ENCODE measurements around the gene RALGDS. TPM values are rescaled to one million over a fixed set of nuclear protein-coding genes. Genes with fewer than 3 reads are reported as not detected.

The RALGDS gene
- total and polyA plus RNA-seq, 7 experiments from 2014 or later: 17.8 to 123 (median 76.9) TPM

- H3K27me3 Mint-ChIP-seq: no peaks in the 10 kb centered on the region
- H3K36me3 Mint-ChIP-seq: peaks cover 0 to 3% (median 0%) of the 10 kb centered on the region in 5 donors
- ChIA-PET POLR2A (interaction anchor here (1.1 to 5.6 kb wide), 8 partner anchors 12 to 117 kb away, joined by 3 to 48 read pairs (median 6); partner anchors contain the start of gene GTF3C5), CTCF (interaction anchor here (0.5 to 9.9 kb wide), 13 partner anchors 11 to 357 kb away, joined by 3 to 161 read pairs (median 5); no protein-coding TSS in a partner anchor)
- H3K4me3 Mint-ChIP-seq: peak overlapping the region; percentile 86 to 97 (median 94)
- ATAC-seq (peak; percentile 53), DNase-seq (peak; percentile 81 to 89 (median 85))
- peak overlapping the region; percentile 87 to 100 (median 97) for H3K27ac Mint-ChIP-seq
- H3K27me3 ChIP-seq (ENCODE audit: control insufficient read depth in 2 of 2, insufficient read depth in 2 of 2, low read length in 2 of 2): no peaks in the 10 kb centered on the region
- intact Hi-C loops (cut with micrococcal nuclease): loop anchor here (1.0 to 10.0 kb wide), 14 partner anchors 15 to 1017 kb away; partner anchors contain the start of genes BRD3 (in 1 of the 2), GTF3C5 (in 1 of the 2), RALGDS (in 1 of the 2) and RNU6ATAC (in 1 of the 2)
- no peaks in the 10 kb centered on the region for H3K9me3 Mint-ChIP-seq
- H3K9me3 ChIP-seq (ENCODE audit: control insufficient read depth in 2 of 3, low read length in 3 of 3): no peaks in the 10 kb centered on the region
- H3K4me3 ChIP-seq (ENCODE audit: low read length): peak overlapping the region; percentile 91
- peaks cover 14 to 60% (median 49%) of the 10 kb centered on the region in 7 donors for H3K4me1 Mint-ChIP-seq
- H3K27ac ChIP-seq (ENCODE audit: low read depth, low read length): peak overlapping the region; percentile 97
- no peaks in the 10 kb centered on the region for H3K36me3 ChIP-seq (ENCODE audit: control insufficient read depth in 2 of 3, insufficient read depth in 3 of 3, low read length in 3 of 3)
- H3K4me1 ChIP-seq (ENCODE audit: control insufficient read depth in 2 of 2, insufficient read depth in 2 of 2, low read length in 2 of 2): peaks cover 41 to 49% of the 10 kb centered on the region in 2 donors
Measured at GRCh38 chr9:133147412-133148198, 26.6 kb upstream of the RALGDS start.

DNA sequence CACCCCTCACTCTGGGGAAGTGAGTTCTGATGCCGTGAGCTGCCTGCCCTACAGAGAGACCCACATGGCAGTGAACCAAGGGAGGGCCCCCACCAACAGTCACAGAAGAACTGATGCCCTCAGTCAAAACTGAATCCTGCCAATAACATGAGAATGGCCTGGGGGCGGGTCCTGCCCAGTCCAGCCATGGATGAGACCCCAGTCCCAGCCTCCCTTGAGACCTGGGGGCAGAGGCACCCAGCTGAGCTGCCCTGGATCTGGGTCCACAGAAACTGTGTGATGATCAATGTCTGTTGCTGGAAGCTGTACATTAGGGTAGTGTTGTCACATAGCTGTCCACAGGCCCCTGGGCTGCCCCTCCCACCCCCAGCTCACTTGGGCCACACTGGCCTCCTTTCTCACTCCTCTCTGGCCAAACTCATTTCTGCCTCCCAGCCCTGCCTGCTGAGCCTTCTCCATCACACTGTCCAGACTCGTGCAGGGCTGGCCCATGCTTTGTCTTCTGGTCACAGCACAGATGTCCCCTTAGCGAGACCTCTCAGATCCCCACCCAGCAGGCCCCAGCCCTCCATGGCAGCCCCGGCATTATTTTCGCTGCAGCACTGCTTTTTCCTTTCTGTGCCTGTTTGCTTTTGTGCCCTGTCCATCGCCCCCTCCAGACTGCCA lies 25.8 kb upstream of the RALGDS start:
- intact Hi-C loops (cut with micrococcal nuclease): loop anchor here (1.0 to 10.0 kb wide), 10 partner anchors 106 to 1018 kb away; partner anchors contain the start of genes RNU6ATAC (in 1 of the 2), SETX (in 1 of the 2), SURF1 (in 1 of the 2) and SURF2 (in 1 of the 2)
- no peak for ATAC-seq

DNA sequence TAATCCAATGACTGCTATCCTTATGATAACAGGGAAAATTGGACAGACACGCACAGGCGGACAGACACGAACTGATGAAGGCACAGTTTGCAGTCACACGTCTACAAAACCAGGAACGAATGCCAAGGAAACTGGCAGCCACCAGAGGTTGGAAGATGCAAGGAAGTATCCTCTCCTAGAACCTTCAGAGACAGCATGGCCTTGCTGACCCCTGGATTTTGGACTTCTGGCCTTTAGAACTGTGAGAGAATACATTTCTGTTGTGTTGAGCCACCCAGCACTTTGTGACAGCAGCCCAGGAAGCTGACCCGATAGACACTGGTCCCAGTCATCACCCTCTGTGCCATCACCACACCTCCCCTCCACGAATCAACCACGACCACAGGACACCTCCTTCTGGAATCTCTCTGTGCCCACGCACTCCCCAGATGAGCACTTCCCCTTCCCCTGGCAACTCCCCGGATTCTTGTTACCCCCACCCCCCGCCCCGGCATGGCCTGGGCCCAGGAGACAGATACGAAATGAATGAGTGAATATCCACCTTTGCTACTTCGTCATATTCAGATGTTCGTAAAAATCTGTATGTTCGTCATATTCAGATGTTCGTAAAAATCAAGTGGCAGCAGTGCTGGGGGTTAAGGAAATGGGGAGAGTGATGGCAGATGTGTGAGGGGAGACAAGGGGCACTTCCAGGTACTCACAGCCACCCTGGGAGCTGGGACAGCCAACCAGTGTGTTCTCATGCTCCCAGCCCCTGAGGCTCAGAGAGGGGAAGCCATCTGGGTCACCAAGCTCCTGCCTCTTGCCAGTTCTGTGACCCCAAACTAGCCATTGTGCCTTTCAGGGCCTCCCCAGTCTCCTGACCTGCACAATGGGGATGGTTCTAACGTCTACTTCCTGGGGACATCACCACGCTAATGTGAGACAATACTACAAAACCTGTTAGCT lies 24.1 kb upstream of the RALGDS start:
- Mint-ChIP-seq H3K9me3 (no peaks in the 10 kb centered on the region), H3K4me1 (peaks cover 28 to 74% (median 65%) of the 10 kb centered on the region in 7 donors), H3K36me3 (peaks cover 0 to 3% (median 0%) of the 10 kb centered on the region in 5 donors), H3K27ac (peak overlapping the region; percentile 74 to 100 (median 92)), H3K27me3 (no peaks in the 10 kb centered on the region), H3K4me3 (peak overlapping the region; percentile 33 to 88 (median 84))
- Histone ChIP-seq H3K36me3 (ENCODE audit: control insufficient read depth in 2 of 3, insufficient read depth in 3 of 3, low read length in 3 of 3) (no peaks in the 10 kb centered on the region), H3K27ac (ENCODE audit: low read depth, low read length) (peak overlapping the region; percentile 61), H3K9me3 (ENCODE audit: control insufficient read depth in 2 of 3, low read length in 3 of 3) (no peaks in the 10 kb centered on the region), H3K4me3 (ENCODE audit: low read length) (peak overlapping the region; percentile 34), H3K4me1 (ENCODE audit: control insufficient read depth in 2 of 2, insufficient read depth in 2 of 2, low read length in 2 of 2) (peaks cover 54 to 71% of the 10 kb centered on the region in 2 donors), H3K27me3 (ENCODE audit: control insufficient read depth in 2 of 2, insufficient read depth in 2 of 2, low read length in 2 of 2) (no peaks in the 10 kb centered on the region)
- ATAC-seq: no peak
- DNase-seq: no peak
- ChIA-PET CTCF (interaction anchor here (1.0 to 9.9 kb wide), 14 partner anchors 11 to 123 kb away, joined by 3 to 161 read pairs (median 10); partner anchors contain the start of gene GTF3C5), POLR2A (interaction anchor here (0.6 to 5.6 kb wide), 13 partner anchors 12 to 114 kb away, joined by 3 to 65 read pairs (median 6); partner anchors contain the start of gene GTF3C5)
- intact Hi-C loops (cut with micrococcal nuclease): loop anchor here (1.0 to 10.0 kb wide), 10 partner anchors 12 to 1020 kb away; partner anchors contain the start of genes RALGDS (in 2 of the 2), RNU6ATAC (in 1 of the 2), SETX (in 1 of the 2) and SURF1 (in 1 of the 2)

More for the DNA sequence above, 25.8 kb upstream of the RALGDS start:
- Histone ChIP-seq H3K4me3 (ENCODE audit: low read length) (no peak overlapping the region), H3K36me3 (ENCODE audit: control insufficient read depth in 2 of 3, insufficient read depth in 3 of 3, low read length in 3 of 3) (no peaks in the 10 kb centered on the region), H3K4me1 (ENCODE audit: control insufficient read depth in 2 of 2, insufficient read depth in 2 of 2, low read length in 2 of 2) (peaks cover 48 to 57% of the 10 kb centered on the region in 2 donors), H3K27ac (ENCODE audit: low read depth, low read length) (peak overlapping the region; percentile 97), H3K27me3 (ENCODE audit: control insufficient read depth in 2 of 2, insufficient read depth in 2 of 2, low read length in 2 of 2) (no peaks in the 10 kb centered on the region), H3K9me3 (ENCODE audit: control insufficient read depth in 2 of 3, low read length in 3 of 3) (no peaks in the 10 kb centered on the region)
- H3K27ac Mint-ChIP-seq: peak overlapping the region; percentile 87 to 100 (median 97)
- H3K4me3 Mint-ChIP-seq: peak overlapping the region in 8 of 10 donors; percentile 17 to 97 (median 93)
- no peaks in the 10 kb centered on the region for H3K27me3 Mint-ChIP-seq
- no peaks in the 10 kb centered on the region for H3K9me3 Mint-ChIP-seq
- peaks cover 21 to 67% (median 56%) of the 10 kb centered on the region in 7 donors for H3K4me1 Mint-ChIP-seq
- CTCF ChIA-PET: interaction anchor here (0.5 to 9.9 kb wide), 10 partner anchors 11 to 358 kb away, joined by 3 to 161 read pairs (median 5); no protein-coding TSS in a partner anchor
- POLR2A ChIA-PET: interaction anchor here (1.1 to 5.6 kb wide), 7 partner anchors 12 to 116 kb away, joined by 3 to 48 read pairs (median 7); partner anchors contain the start of gene GTF3C5
- peaks cover 0 to 3% (median 0%) of the 10 kb centered on the region in 5 donors for H3K36me3 Mint-ChIP-seq
- no peak for DNase-seq

DNA sequence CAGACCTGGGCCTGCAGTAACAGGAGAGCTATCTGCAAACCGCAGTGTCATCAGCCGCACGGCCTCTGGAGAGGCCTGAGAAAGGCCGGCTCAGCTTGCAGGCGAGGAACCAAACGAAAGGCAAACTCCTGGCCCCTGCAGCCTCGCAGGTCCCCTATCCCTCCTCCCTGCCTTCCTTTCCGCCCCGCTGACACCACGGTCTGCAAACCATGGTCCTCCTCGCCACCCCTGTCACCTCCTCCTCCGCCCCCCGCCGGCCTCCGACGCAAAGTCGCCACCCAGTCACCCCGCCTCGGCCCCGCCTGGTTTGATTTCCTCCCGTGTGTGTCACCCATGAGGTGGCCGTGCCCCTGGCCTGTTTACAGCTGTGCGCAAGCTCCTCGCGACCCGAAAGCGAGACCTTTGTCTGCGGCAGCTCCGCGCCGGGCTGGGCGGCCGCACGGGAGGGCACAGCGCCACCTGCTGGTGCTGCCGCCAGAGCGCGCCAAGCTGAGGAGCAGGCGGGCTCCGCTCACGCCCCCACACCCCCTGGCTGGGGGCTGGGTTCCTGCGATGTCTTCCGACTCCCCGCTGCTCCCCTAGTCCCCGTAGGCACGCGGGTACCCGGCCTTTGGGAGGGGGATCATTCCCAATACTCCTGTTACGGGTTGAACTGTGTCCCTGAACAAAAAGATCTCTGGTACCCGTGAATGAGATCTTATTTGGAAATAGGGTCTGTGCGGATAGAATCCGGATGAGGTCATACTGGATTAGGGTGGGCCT lies 23.3 kb upstream of the RALGDS start:
- Mint-ChIP-seq H3K36me3 (peaks cover 0 to 3% (median 0%) of the 10 kb centered on the region in 5 donors), H3K9me3 (no peaks in the 10 kb centered on the region), H3K27me3 (no peaks in the 10 kb centered on the region), H3K4me1 (peaks cover 28 to 74% (median 65%) of the 10 kb centered on the region in 7 donors), H3K4me3 (peak overlapping the region; percentile 70 to 88 (median 84)), H3K27ac (peak overlapping the region; percentile 87 to 96 (median 92))
- intact Hi-C loops (cut with micrococcal nuclease): loop anchor here (1.0 to 10.0 kb wide), 8 partner anchors 11 to 1020 kb away; partner anchors contain the start of genes RALGDS (in 2 of the 2), RNU6ATAC (in 1 of the 2), SETX (in 1 of the 2) and TSC1 (in 1 of the 2)
- DNase-seq: peak; percentile 81 to 92 (median 86)
- Histone ChIP-seq H3K27me3 (ENCODE audit: control insufficient read depth in 2 of 2, insufficient read depth in 2 of 2, low read length in 2 of 2) (no peaks in the 10 kb centered on the region), H3K36me3 (ENCODE audit: control insufficient read depth in 2 of 3, insufficient read depth in 3 of 3, low read length in 3 of 3) (no peaks in the 10 kb centered on the region), H3K4me3 (ENCODE audit: low read length) (peak overlapping the region; percentile 34), H3K27ac (ENCODE audit: low read depth, low read length) (peak overlapping the region; percentile 70), H3K9me3 (ENCODE audit: control insufficient read depth in 2 of 3, low read length in 3 of 3) (no peaks in the 10 kb centered on the region), H3K4me1 (ENCODE audit: control insufficient read depth in 2 of 2, insufficient read depth in 2 of 2, low read length in 2 of 2) (peaks cover 51 to 71% of the 10 kb centered on the region in 2 donors)
- POLR2A ChIA-PET: interaction anchor here (0.7 to 3.1 kb wide), 13 partner anchors 11 to 512 kb away, joined by 3 to 65 read pairs (median 4); partner anchors contain the start of genes GTF3C5 and RALGDS
- CTCF ChIA-PET: interaction anchor here (0.5 to 9.9 kb wide), 22 partner anchors 10 to 676 kb away, joined by 3 to 161 read pairs (median 5); partner anchors contain the start of genes GTF3C5 and RALGDS
- peak; percentile 69 for ATAC-seq
